IMR-90 (cell line): Measurements from ENCODE around the gene LRRC41. TPM values are rescaled to one million over a fixed set of nuclear protein-coding genes. Genes with fewer than 3 reads are reported as not detected.

Source experiments
- ATAC-seq: fragments of 200-7000 bp; cut with Tn5 transposase; 2 replicates; pipeline ENCODE4 v1.9.1; 2020; ENCODE audit warnings: low read depth, mild to moderate bottlenecking, moderate library complexity
- BruUV-seq: library from RNA; stranded (reverse); fragments of 400-500 nt; replicated peaks from 2 replicates; lab custom pipeline; 2021; lab: Mats Ljungman, UMichigan
- CTCF ChIA-PET: fragments of 300-600 bp; formaldehyde crosslinking; extraction: SDS; loops from one replicate; lab custom pipeline; 2021; ENCODE audit warnings: antibody characterized with exemption; lab: Yijun Ruan, JAX
- POLR2A ChIA-PET: fragments of 300-600 bp; sonication (Branson Sonifier 250); formaldehyde crosslinking; loops from one replicate; lab custom pipeline; 2022; ENCODE audit warnings: antibody characterized with exemption; ENCODE audit not compliant: unreplicated experiment; lab: Charles Lee
- DNase-seq: peaks from one replicate; pipeline ENCODE4 v3.0.0; 2013
- H2AFZ ChIP-seq: replicated peaks from 2 replicates; pipeline ENCODE3; 2013; ENCODE audit warnings: low read length, mild to moderate bottlenecking; ENCODE audit not compliant: poor library complexity
- H2AK5ac ChIP-seq: 2 replicates; pipeline ENCODE4 v1.6.1; 2013; ENCODE audit warnings: low read depth, low read length, inconsistent platforms
- H2AK9ac ChIP-seq: replicated peaks from 2 replicates; pipeline ENCODE3; 2013; ENCODE audit warnings: mild to moderate bottlenecking, low read depth, low read length, moderate library complexity; ENCODE audit not compliant: poor library complexity
- H2BK120ac ChIP-seq: 2 replicates; pipeline ENCODE4 v1.6.1; 2013; ENCODE audit warnings: low read depth, low read length, inconsistent platforms
- H2BK15ac ChIP-seq: 3 replicates; pipeline ENCODE4 v1.6.1; 2013; ENCODE audit warnings: low read depth, low read length, inconsistent platforms
- H2BK20ac ChIP-seq: 2 replicates; pipeline ENCODE4 v1.6.1; 2013; ENCODE audit warnings: low read depth, mild to moderate bottlenecking, inconsistent platforms, low read length, moderate library complexity
- H2BK5ac ChIP-seq: 2 replicates; pipeline ENCODE4 v1.6.1; 2013; ENCODE audit warnings: mild to moderate bottlenecking, low read depth, low read length, inconsistent platforms; ENCODE audit not compliant: poor library complexity, severe bottlenecking
- H3K14ac ChIP-seq: replicated peaks from 2 replicates; pipeline ENCODE4 v1.6.1; 2013; ENCODE audit warnings: low read depth, low read length, inconsistent platforms
- H3K18ac ChIP-seq: 2 replicates; pipeline ENCODE4 v1.6.1; 2013; ENCODE audit warnings: low read depth, low read length, control low read depth
- H3K23ac ChIP-seq: 2 replicates; pipeline ENCODE4 v1.6.1; 2013; ENCODE audit warnings: low read depth, low read length, inconsistent platforms
- H3K27ac ChIP-seq: 2 replicates; pipeline ENCODE4 v1.5.1; 2013; ENCODE audit warnings: mild to moderate bottlenecking, control low read depth, low read length; ENCODE audit not compliant: insufficient read depth
- H3K27me3 ChIP-seq: 2 replicates; pipeline ENCODE4 v1.6.1; 2013; ENCODE audit warnings: low read length; ENCODE audit not compliant: control insufficient read depth, insufficient read depth
- H3K36me3 ChIP-seq: 2 replicates; pipeline ENCODE4 v1.6.1; 2013; ENCODE audit warnings: low read length, mixed read lengths; ENCODE audit not compliant: control insufficient read depth, insufficient read depth
- H3K4ac ChIP-seq: 2 replicates; pipeline ENCODE4 v1.6.1; 2013; ENCODE audit warnings: low read depth, low read length, inconsistent platforms
- H3K4me1 ChIP-seq: 2 replicates; pipeline ENCODE4 v1.6.1; 2013; ENCODE audit warnings: low read length, mixed read lengths; ENCODE audit not compliant: control insufficient read depth, insufficient read depth
- H3K4me2 ChIP-seq: 2 replicates; pipeline ENCODE4 v1.6.1; 2013; ENCODE audit warnings: low read depth, mild to moderate bottlenecking, control low read depth, low read length, moderate library complexity
- H3K4me3 ChIP-seq: 2 replicates; pipeline ENCODE4 v1.5.1; 2013; ENCODE audit warnings: low read depth, mild to moderate bottlenecking, control low read depth, low read length, moderate library complexity; ENCODE audit not compliant: insufficient read depth
- H3K56ac ChIP-seq: 2 replicates; pipeline ENCODE4 v1.6.1; 2013; ENCODE audit warnings: low read length, inconsistent platforms; ENCODE audit not compliant: insufficient read depth; ENCODE audit errors: extremely low read depth
- H3K79me1 ChIP-seq, 2 experiments: 2 replicates each; pipeline ENCODE4 v1.6.1; 2013; ENCODE audit warnings: low read length in 2 of 2, inconsistent platforms in 1 of 2, low read depth in 1 of 2
- H3K9ac ChIP-seq: 2 replicates; pipeline ENCODE4 v1.6.1; 2013; ENCODE audit warnings: low read depth, low read length, control low read depth
- H3K9me1 ChIP-seq: 2 replicates; pipeline ENCODE4 v1.6.1; 2013; ENCODE audit warnings: low read length, inconsistent platforms; ENCODE audit not compliant: insufficient read depth
- H3K9me3 ChIP-seq: 2 replicates; pipeline ENCODE4 v1.6.1; 2013; ENCODE audit warnings: low read length; ENCODE audit not compliant: control insufficient read depth, insufficient read depth
- H4K20me1 ChIP-seq: 2 replicates; pipeline ENCODE4 v1.6.1; 2013; ENCODE audit warnings: low read length, inconsistent platforms; ENCODE audit not compliant: insufficient read depth
- H4K5ac ChIP-seq: 2 replicates; pipeline ENCODE4 v1.6.1; 2013; ENCODE audit warnings: mild to moderate bottlenecking, low read depth, low read length, control low read depth
- H4K8ac ChIP-seq, 2 experiments: 2 replicates each; pipeline ENCODE4 v1.6.1; 2013; ENCODE audit warnings: low read depth in 2 of 2, low read length in 2 of 2, control low read depth in 1 of 2, inconsistent platforms in 1 of 2
- H4K91ac ChIP-seq: 2 replicates; pipeline ENCODE4 v1.6.1; 2013; ENCODE audit warnings: low read depth, low read length, inconsistent platforms; ENCODE audit not compliant: insufficient read depth
- BHLHE40 ChIP-seq: fragments of 150-350 bp; IDR thresholded peaks from 2 replicates; pipeline ENCODE4 v1.6.1; 2016; ENCODE audit warnings: mild to moderate bottlenecking, low read depth, low read length
- CEBPB ChIP-seq: IDR thresholded peaks from 2 replicates; pipeline ENCODE4 v1.6.1; 2012; ENCODE audit warnings: low read depth, low read length, improper control_type of control experiment
- CHD1 ChIP-seq: IDR thresholded peaks from 2 replicates; pipeline ENCODE4 v1.6.1; 2012; ENCODE audit warnings: low read depth, low read length, improper control_type of control experiment
- CTCF ChIP-seq: conservative IDR thresholded peaks from 2 replicates; pipeline ENCODE4 v1.5.1; 2012; ENCODE audit warnings: mild to moderate bottlenecking, low read depth, low read length, improper control_type of control experiment
- ELK1 ChIP-seq: fragments of 150-350 bp; IDR thresholded peaks from 2 replicates; pipeline ENCODE4 v1.6.1; 2016; ENCODE audit warnings: low read depth, mild to moderate bottlenecking, low read length, moderate library complexity, borderline replicate concordance
- MAFK ChIP-seq: IDR thresholded peaks from 2 replicates; pipeline ENCODE4 v1.6.1; 2012; ENCODE audit warnings: low read depth, low read length, improper control_type of control experiment
- MAZ ChIP-seq: IDR thresholded peaks from 2 replicates; pipeline ENCODE4 v1.6.1; 2012; ENCODE audit warnings: low read depth, mild to moderate bottlenecking, low read length, improper control_type of control experiment, moderate library complexity, borderline replicate concordance
- MXI1 ChIP-seq: IDR thresholded peaks from 2 replicates; pipeline ENCODE4 v1.6.1; 2012; ENCODE audit warnings: low read depth, mild to moderate bottlenecking, low read length, moderate library complexity, borderline replicate concordance
- NFE2L2 ChIP-seq: fragments of 150-350 bp; IDR thresholded peaks from 2 replicates; pipeline ENCODE4 v1.6.1; 2016; ENCODE audit warnings: low read depth, mild to moderate bottlenecking, low read length
- POLR2A ChIP-seq: IDR thresholded peaks from 2 replicates; pipeline ENCODE4 v1.6.1; 2012; ENCODE audit warnings: mild to moderate bottlenecking, low read depth, low read length
- RCOR1 ChIP-seq: IDR thresholded peaks from 2 replicates; pipeline ENCODE4 v1.6.1; 2012; ENCODE audit warnings: mild to moderate bottlenecking, low read length, improper control_type of control experiment; ENCODE audit not compliant: insufficient replicate concordance
- SMC3 ChIP-seq: fragments of 150-350 bp; IDR thresholded peaks from 2 replicates; pipeline ENCODE4 v1.6.1; 2016; ENCODE audit warnings: low read depth, mild to moderate bottlenecking, antibody characterized with exemption, low read length, moderate library complexity
- USF2 ChIP-seq: fragments of 150-350 bp; IDR thresholded peaks from 2 replicates; pipeline ENCODE4 v1.6.1; 2017; ENCODE audit warnings: mild to moderate bottlenecking, antibody characterized with exemption, low read length, low read depth
- WGBS, 2 experiments: methylation state at CpG; one replicate each; pipeline versions ENCODE4 v1.1.5 to v1.1.7; 2013; ENCODE audit warnings: missing lambda C conversion rate in 2 of 2; ENCODE audit not compliant: insufficient read length in 1 of 2; ENCODE audit errors: extremely low coverage in 2 of 2; 5-methylcytosine and 5-hydroxymethylcytosine counted together
- dilution Hi-C: fragments of 300-500 bp; cut with HindIII; formaldehyde crosslinking; loops from one replicate; pipeline ENCODE4 v1.14.3; 2018; ENCODE audit warnings: low sequenced_read_pairs; ENCODE audit not compliant: unreplicated experiment
- in situ Hi-C: fragments of 300-500 bp; cut with MboI; formaldehyde crosslinking; loops from 3 replicates; pipeline ENCODE4 v1.14.3; 2019; ENCODE audit warnings: low sequenced_read_pairs, inconsistent platforms, mixed read lengths
- intact Hi-C: fragments of 100-400 bp; cut with micrococcal nuclease; formaldehyde crosslinking; loops from 2 replicates; pipeline ENCODE4 v1.10.0; 2022
- polyA plus RNA-seq, 3 experiments: library from polyadenylated mRNA; depleted of rRNA; stranded (reverse); fragments of >200 nt; gene quantifications; 2 replicates each; pipeline ENCODE4 v1.2.3, GENCODE V29; 2012; ENCODE audit warnings: low replicate concordance in 1 of 3
- total RNA-seq: library from RNA; depleted of rRNA; stranded (reverse); fragments of >200 nt; gene quantifications from 2 replicates; pipeline ENCODE4 v1.2.3, GENCODE V29; 2012

The LRRC41 gene
- total and polyA plus RNA-seq, 2 of the 4 experiments (the other 2 are of a cell fraction), result 67.6 to 83.2 TPM

- Histone ChIP-seq H2AK9ac (no peak overlapping the region), H2AK5ac (no peak overlapping the region), H3K4me2 (no peak overlapping the region), H4K8ac (no peak overlapping the region), H2BK15ac (no peak overlapping the region), H4K91ac (no peak overlapping the region), H2AFZ (no peak overlapping the region), H2BK5ac (no peak overlapping the region), H3K4ac (no peak overlapping the region), H3K27me3 (no peaks in the 10 kb centered on the region), H3K4me1 (no peaks in the 10 kb centered on the region), H3K56ac (no peak overlapping the region), H4K5ac (no peak overlapping the region), H3K9ac (no peak overlapping the region), H3K14ac (no peak overlapping the region), H3K27ac (no peak overlapping the region), H2BK20ac (no peak overlapping the region), H3K79me1 (0 out of 4 replicates have a peak, but pooled peaks cover 0 to 3% of the 10 kb centered on the region in 2 experiments), H3K4me3 (no peak overlapping the region), H3K23ac (no peak overlapping the region), H3K36me3 (peaks cover 25% of the 10 kb centered on the region), H2BK120ac (no peak overlapping the region), H3K9me1 (peaks cover 3% of the 10 kb centered on the region; the same call in 1 of the 2 replicates), H3K9me3 (no peaks in the 10 kb centered on the region), H4K20me1 (no peaks in the 10 kb centered on the region), H3K18ac (no peak overlapping the region)
- BruUV-seq, result no TSS peak
- intact Hi-C loops (no loop called here), dilution Hi-C loops (no loop called here), in situ Hi-C loops (no loop called here)
- POLR2A ChIA-PET, result interaction anchor here (0.5 kb wide), 1 partner anchor 27 kb away, joined by 6 read pairs; the partner anchor contains the start of gene RAD54L
- ATAC-seq (peak; percentile 51), DNase-seq (no peak)
- TF ChIP-seq CEBPB (no peak), USF2 (no peak), MAZ (no peak), MAFK (no peak), BHLHE40 (no peak), SMC3 (no peak), RCOR1 (no peak), ELK1 (no peak), POLR2A (no peak), CHD1 (no peak), NFE2L2 (no peak; the same call in 1 of the 2 replicates), MXI1 (no peak), CTCF (no peak)
- WGBS, 2 experiments, result no CpG with 5 or more reads among the region's 6 CpGs
- CTCF ChIA-PET, result interaction anchor here (0.6 kb wide), 2 partner anchors 30 to 728 kb away, joined by 6 to 11 read pairs; no protein-coding TSS in a partner anchor
These were observed 29.0 kb downstream of the LRRC41 start for GRCh38 chr1:46274225-46275029.
